ENCODE measurements around the gene ADORA1.

The ADORA1 gene

GRCh38 chr1:203185061-203185461 lies 57.5 kb downstream of the ADORA1 start:
- 93 to 94% methylated on average over 8 to 10 of the region's 10 CpGs for WGBS, 2 experiments (ENCODE audit: insufficient coverage in 2 of 2)
- Histone ChIP-seq H3K9me3 (ENCODE audit: control insufficient read depth, low read length) (no peaks in the 10 kb centered on the region), H3K36me3 (ENCODE audit: control insufficient read depth, insufficient read depth, low read length) (no peaks in the 10 kb centered on the region), H3K27ac (ENCODE audit: low read depth, low read length, severe bottlenecking) (no peak overlapping the region), H3K4me1 (ENCODE audit: control insufficient read depth, insufficient read depth, low read length, poor library complexity, severe bottlenecking) (peaks cover 19% of the 10 kb centered on the region), H3K4me3 (ENCODE audit: extremely low read depth, insufficient read depth, low read length, poor library complexity, severe bottlenecking) (no peak overlapping the region)

- 76 to 81% methylated on average over 4 of the region's 4 CpGs for WGBS, 2 experiments (ENCODE audit: insufficient coverage in 2 of 2)
- H3K27ac ChIP-seq (ENCODE audit: low read depth, low read length, severe bottlenecking), result no peak overlapping the region
- no peak overlapping the region for H3K4me3 ChIP-seq (ENCODE audit: extremely low read depth, insufficient read depth, low read length, poor library complexity, severe bottlenecking)
- H3K4me1 ChIP-seq (ENCODE audit: control insufficient read depth, insufficient read depth, low read length, poor library complexity, severe bottlenecking), result peaks cover 19% of the 10 kb centered on the region
- no peaks in the 10 kb centered on the region for H3K36me3 ChIP-seq (ENCODE audit: control insufficient read depth, insufficient read depth, low read length)
- no peaks in the 10 kb centered on the region for H3K9me3 ChIP-seq (ENCODE audit: control insufficient read depth, low read length)
Measured at GRCh38 chr1:203185585-203185984, 58.1 kb downstream of the ADORA1 start.

DNA sequence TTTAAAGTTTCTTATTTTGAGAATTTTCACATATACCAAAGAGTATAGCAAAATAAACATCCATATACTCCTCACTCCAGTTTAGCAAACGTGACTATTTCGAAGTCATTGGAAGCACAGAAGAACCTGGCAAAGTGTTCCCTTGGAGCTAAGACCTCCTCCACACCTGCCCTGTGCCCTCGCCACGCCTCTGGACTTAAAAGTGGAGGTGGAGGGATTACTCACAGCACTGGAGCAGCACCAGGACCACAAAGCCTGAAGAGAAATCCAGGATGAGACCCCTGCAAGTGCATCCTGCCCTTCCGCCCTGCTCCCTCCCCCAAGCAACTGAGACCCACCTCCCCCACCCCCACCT lies 58.5 kb downstream of the ADORA1 start:
- WGBS, 2 experiments (ENCODE audit: insufficient coverage in 2 of 2), result 72 to 80% methylated on average over 2 to 3 of the region's 5 CpGs

GRCh38 chr1:203186446-203187303 lies 59.1 kb downstream of the ADORA1 start, which contains the start of gene CHI3L1:
TSS of gene CHI3L1 (minus strand) at chr1:203186704. CDS start at chr1:203186623, 81 bp downstream.
- Histone ChIP-seq H3K27ac (ENCODE audit: low read depth, low read length, severe bottlenecking) (no peak within 1 kb of the TSS), H3K4me1 (ENCODE audit: control insufficient read depth, insufficient read depth, low read length, poor library complexity, severe bottlenecking) (peaks cover 19% of the 10 kb centered on the region), H3K4me3 (ENCODE audit: extremely low read depth, insufficient read depth, low read length, poor library complexity, severe bottlenecking) (no peak within 1 kb of the TSS), H3K36me3 (ENCODE audit: control insufficient read depth, insufficient read depth, low read length) (no peaks in the 10 kb centered on the region), H3K9me3 (ENCODE audit: control insufficient read depth, low read length) (no peaks in the 10 kb centered on the region)
- 55 to 58% methylated on average over 7 to 8 of the region's 14 CpGs for WGBS, 2 experiments (ENCODE audit: insufficient coverage in 2 of 2)

More for the DNA sequence above, 58.5 kb downstream of the ADORA1 start:
- H3K9me3 ChIP-seq (ENCODE audit: control insufficient read depth, low read length), result no peaks in the 10 kb centered on the region
- H3K27ac ChIP-seq (ENCODE audit: low read depth, low read length, severe bottlenecking), result no peak overlapping the region
- no peaks in the 10 kb centered on the region for H3K36me3 ChIP-seq (ENCODE audit: control insufficient read depth, insufficient read depth, low read length)
- no peak overlapping the region for H3K4me3 ChIP-seq (ENCODE audit: extremely low read depth, insufficient read depth, low read length, poor library complexity, severe bottlenecking)
- peaks cover 19% of the 10 kb centered on the region for H3K4me1 ChIP-seq (ENCODE audit: control insufficient read depth, insufficient read depth, low read length, poor library complexity, severe bottlenecking)

GRCh38 chr1:203187304-203187685 lies 59.8 kb downstream of the ADORA1 start:
- Histone ChIP-seq H3K36me3 (ENCODE audit: control insufficient read depth, insufficient read depth, low read length) (no peaks in the 10 kb centered on the region), H3K4me3 (ENCODE audit: extremely low read depth, insufficient read depth, low read length, poor library complexity, severe bottlenecking) (no peak overlapping the region), H3K27ac (ENCODE audit: low read depth, low read length, severe bottlenecking) (no peak overlapping the region), H3K4me1 (ENCODE audit: control insufficient read depth, insufficient read depth, low read length, poor library complexity, severe bottlenecking) (peaks cover 19% of the 10 kb centered on the region), H3K9me3 (ENCODE audit: control insufficient read depth, low read length) (no peaks in the 10 kb centered on the region)
- WGBS, 2 experiments (ENCODE audit: insufficient coverage in 2 of 2), result 35 to 41% methylated on average over 6 of the region's 7 CpGs

GRCh38 chr1:203187689-203188264 lies 60.3 kb downstream of the ADORA1 start:
- Histone ChIP-seq H3K4me1 (ENCODE audit: control insufficient read depth, insufficient read depth, low read length, poor library complexity, severe bottlenecking) (peaks cover 19% of the 10 kb centered on the region), H3K27ac (ENCODE audit: low read depth, low read length, severe bottlenecking) (no peak overlapping the region), H3K36me3 (ENCODE audit: control insufficient read depth, insufficient read depth, low read length) (no peaks in the 10 kb centered on the region), H3K9me3 (ENCODE audit: control insufficient read depth, low read length) (no peaks in the 10 kb centered on the region), H3K4me3 (ENCODE audit: extremely low read depth, insufficient read depth, low read length, poor library complexity, severe bottlenecking) (no peak overlapping the region)
- 100% methylated on average over 2 of the region's 3 CpGs; no CpG with 5 or more reads in 1 of the 2 experiments for WGBS, 2 experiments (ENCODE audit: insufficient coverage in 2 of 2)

- Histone ChIP-seq H3K9me3 (ENCODE audit: control insufficient read depth, low read length) (no peaks in the 10 kb centered on the region), H3K27ac (ENCODE audit: low read depth, low read length, severe bottlenecking) (no peak overlapping the region), H3K4me1 (ENCODE audit: control insufficient read depth, insufficient read depth, low read length, poor library complexity, severe bottlenecking) (peaks cover 19% of the 10 kb centered on the region), H3K36me3 (ENCODE audit: control insufficient read depth, insufficient read depth, low read length) (no peaks in the 10 kb centered on the region), H3K4me3 (ENCODE audit: extremely low read depth, insufficient read depth, low read length, poor library complexity, severe bottlenecking) (no peak overlapping the region)
- 90 to 97% methylated on average over 3 of the region's 4 CpGs for WGBS, 2 experiments (ENCODE audit: insufficient coverage in 2 of 2)
Measured at GRCh38 chr1:203188686-203189232, 61.2 kb downstream of the ADORA1 start.

- Histone ChIP-seq H3K4me1 (ENCODE audit: control insufficient read depth, insufficient read depth, low read length, poor library complexity, severe bottlenecking) (peaks cover 20% of the 10 kb centered on the region), H3K36me3 (ENCODE audit: control insufficient read depth, insufficient read depth, low read length) (no peaks in the 10 kb centered on the region), H3K9me3 (ENCODE audit: control insufficient read depth, low read length) (no peaks in the 10 kb centered on the region), H3K27ac (ENCODE audit: low read depth, low read length, severe bottlenecking) (no peak overlapping the region), H3K4me3 (ENCODE audit: extremely low read depth, insufficient read depth, low read length, poor library complexity, severe bottlenecking) (no peak overlapping the region)
- 74 to 86% methylated on average over 5 to 7 of the region's 7 CpGs for WGBS, 2 experiments (ENCODE audit: insufficient coverage in 2 of 2)
Measured at GRCh38 chr1:203189951-203190352, 62.4 kb downstream of the ADORA1 start.

DNA sequence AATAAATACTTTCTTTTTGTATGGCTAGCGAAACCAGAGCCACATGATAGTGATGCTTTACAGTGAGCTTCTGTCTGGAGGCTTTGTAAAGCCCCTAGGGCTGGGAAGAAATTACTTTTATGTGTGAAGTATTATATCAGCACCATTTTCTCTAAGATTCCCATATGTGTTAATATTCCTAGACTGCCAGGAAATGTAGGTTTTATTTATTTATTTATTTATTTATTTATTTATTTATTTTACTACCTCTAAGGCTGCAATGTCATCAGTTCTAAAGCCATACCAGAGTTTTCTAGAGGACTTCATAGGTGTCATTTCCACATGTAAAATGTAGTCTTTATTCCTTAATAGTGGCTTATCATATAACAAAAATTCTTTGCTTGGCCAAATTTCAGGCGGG lies 63.4 kb downstream of the ADORA1 start:
- Histone ChIP-seq H3K36me3 (ENCODE audit: control insufficient read depth, insufficient read depth, low read length) (no peaks in the 10 kb centered on the region), H3K4me3 (ENCODE audit: extremely low read depth, insufficient read depth, low read length, poor library complexity, severe bottlenecking) (no peak overlapping the region), H3K9me3 (ENCODE audit: control insufficient read depth, low read length) (no peaks in the 10 kb centered on the region), H3K27ac (ENCODE audit: low read depth, low read length, severe bottlenecking) (no peak overlapping the region), H3K4me1 (ENCODE audit: control insufficient read depth, insufficient read depth, low read length, poor library complexity, severe bottlenecking) (peaks cover 17% of the 10 kb centered on the region)
- 89 to 100% methylated on average over 1 of the region's 2 CpGs for WGBS, 2 experiments (ENCODE audit: insufficient coverage in 2 of 2)

- peaks cover 22% of the 10 kb centered on the region for H3K4me1 ChIP-seq (ENCODE audit: control insufficient read depth, insufficient read depth, low read length, poor library complexity, severe bottlenecking)
- H3K4me3 ChIP-seq (ENCODE audit: extremely low read depth, insufficient read depth, low read length, poor library complexity, severe bottlenecking), result no peak overlapping the region
- no peaks in the 10 kb centered on the region for H3K36me3 ChIP-seq (ENCODE audit: control insufficient read depth, insufficient read depth, low read length)
- 98% methylated on average over 3 of the region's 3 CpGs; no CpG with 5 or more reads in 1 of the 2 experiments for WGBS, 2 experiments (ENCODE audit: insufficient coverage in 2 of 2)
- H3K9me3 ChIP-seq (ENCODE audit: control insufficient read depth, low read length), result no peaks in the 10 kb centered on the region
- no peak overlapping the region for H3K27ac ChIP-seq (ENCODE audit: low read depth, low read length, severe bottlenecking)
Measured at GRCh38 chr1:203196371-203196770, 68.8 kb downstream of the ADORA1 start.

Measured in mesodermal cell (in vitro differentiated cells).